Stomach (tissue), 9 donors: ENCODE results near the gene FAHD1. TPM values are rescaled to one million over a fixed set of nuclear protein-coding genes. Genes with fewer than 3 reads are reported as not detected.
A peak's percentile ranks its signal among the peaks of the same experiment; 100 is the strongest.

Experiments
- DNase-seq, 2 donors: peaks; one replicate each; pipeline versions ENCODE4 v3.0.0 to v3.0.0-alpha.2; 2013 to 2019
- H3K27ac ChIP-seq, 5 donors: fragments of 200-600 bp in 4 of 5; sonication (generic) in 4 of 5; one replicate each; pipeline ENCODE4 v1.5.1; 2013 to 2019; ENCODE audit warnings: mild to moderate bottlenecking in 1 of 5, moderate library complexity in 1 of 5
- H3K27me3 ChIP-seq, 3 donors: fragments of 200-600 bp; sonication (generic); one replicate each; pipeline ENCODE4 v1.5.1; 2017 to 2019; ENCODE audit warnings: mixed run types in 1 of 3
- H3K36me3 ChIP-seq, 4 donors: fragments of 200-600 bp; sonication (generic); 1 replicate in 3 of 4; 2 replicates in 1 of 4; pipeline ENCODE4 v1.5.1; 2016 to 2019
- H3K4me1 ChIP-seq, 4 donors: fragments of 200-600 bp; sonication (generic); one replicate each; pipeline ENCODE4 v1.5.1; 2016 to 2019
- H3K4me3 ChIP-seq, 4 donors: fragments of 200-600 bp; sonication (generic) in 3 of 4; one replicate each; pipeline ENCODE4 v1.5.1; 2016 to 2019; ENCODE audit warnings: mild to moderate bottlenecking in 1 of 4
- H3K9me3 ChIP-seq, 4 donors: fragments of 200-600 bp; sonication (generic); one replicate each; pipeline ENCODE4 v1.5.1; 2016 to 2019
- EP300 ChIP-seq: sonication (generic); formaldehyde crosslinking; IDR thresholded peaks from one replicate; pipeline ENCODE4 v1.6.1; 2017; ENCODE audit warnings: antibody characterized with exemption
- POLR2A ChIP-seq, 4 donors: fragments of 450-650 bp; IDR thresholded peaks; one replicate each; pipeline ENCODE4 v1.6.1; 2016; ENCODE audit warnings: antibody characterized with exemption in 4 of 4, control low read depth in 2 of 4, mild to moderate bottlenecking in 1 of 4, moderate library complexity in 1 of 4
- POLR2AphosphoS5 ChIP-seq, 3 donors: sonication (generic); formaldehyde crosslinking; IDR thresholded peaks; one replicate each; pipeline ENCODE4 v1.6.1; 2016; ENCODE audit warnings: antibody characterized with exemption in 3 of 3
- WGBS, 5 donors: extraction: QIAGEN DNeasy Blood & Tissue Kit in 3 of 5; methylation state at CpG; one replicate each; pipeline versions ENCODE4 v1.1.5 to v1.1.7; 2013 to 2018; 5-methylcytosine and 5-hydroxymethylcytosine counted together
- intact Hi-C: fragments of 100-400 bp; cut with DNase I; formaldehyde crosslinking; loops from one replicate; pipeline ENCODE4 v1.15.1; 2023; ENCODE audit warnings: low total_unique reads
- polyA plus RNA-seq, 3 donors: library from polyadenylated mRNA; stranded (reverse); fragments of 200-250 nt; gene quantifications; one replicate each; pipeline ENCODE4 v1.2.3, GENCODE V29; 2013
- total RNA-seq, 5 donors: library from RNA; depleted of rRNA; stranded (reverse); fragments of >200 nt; gene quantifications; one replicate each; pipeline versions ENCODE4 v1.1.0 to v1.2.3, GENCODE V29; 2014 to 2016
- TF ChIP-seq, protein P1 (sequence below), 7 experiments: fragments of 450-650 bp in 4 of 7; fragments of 200-600 bp in 3 of 7; sonication (generic) in 3 of 7; IDR thresholded peaks; one replicate each; pipeline ENCODE4 v1.5.1; 2016 to 2019; ENCODE audit warnings: antibody characterized with exemption in 7 of 7, control low read depth in 2 of 7, mild to moderate bottlenecking in 1 of 7
- donor health status: healthy with polysubstance abuse.
- donor health status: Bipolar disorder and iron deficiency.
- donor health status: healthy.

Gene FAHD1
- total and polyA plus RNA-seq, 8 donors = 15.4 to 484 (median 29.7) TPM

DNA sequence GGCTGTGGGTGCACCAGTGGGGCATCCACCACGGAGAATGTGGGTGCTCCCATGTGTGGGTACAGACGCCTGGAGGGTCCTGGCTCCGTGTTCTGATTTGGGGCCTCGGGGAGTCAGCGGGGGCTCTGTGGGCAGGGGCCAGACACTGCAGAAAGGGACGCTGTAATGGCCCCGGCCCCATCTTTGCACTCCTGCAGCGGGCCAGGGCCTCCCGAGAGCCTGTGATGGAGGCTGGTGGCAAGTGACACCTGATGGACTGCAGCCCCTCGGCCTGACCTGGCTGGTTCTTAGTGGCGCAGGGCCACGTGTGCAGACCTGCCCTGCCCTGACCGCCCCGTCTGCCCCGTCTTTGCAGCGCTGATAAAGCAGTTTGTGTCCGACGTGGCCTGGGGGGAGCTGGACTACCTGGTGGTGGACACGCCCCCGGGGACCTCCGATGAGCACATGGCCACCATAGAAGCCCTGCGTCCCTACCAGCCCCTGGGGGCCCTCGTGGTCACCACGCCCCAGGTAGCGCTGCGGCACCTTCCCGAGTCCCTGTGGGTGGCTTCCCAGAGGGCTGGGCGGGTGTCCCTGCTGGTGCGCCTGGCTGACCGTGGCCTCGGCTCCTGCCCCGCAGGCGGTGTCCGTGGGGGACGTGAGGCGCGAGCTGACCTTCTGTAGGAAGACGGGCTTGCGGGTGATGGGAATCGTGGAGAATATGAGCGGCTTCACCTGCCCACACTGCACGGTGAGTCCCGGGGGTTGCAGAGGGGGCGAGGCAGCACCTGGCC is 39.5 kb upstream of the FAHD1 start:
- peak in 1 of 2 donors; percentile 3 for DNase-seq
- WGBS, 5 donors = 85 to 92% (median 89%) methylated on average over 28 to 44 of the region's 44 CpGs
- intact Hi-C loops = no loop called here

DNA sequence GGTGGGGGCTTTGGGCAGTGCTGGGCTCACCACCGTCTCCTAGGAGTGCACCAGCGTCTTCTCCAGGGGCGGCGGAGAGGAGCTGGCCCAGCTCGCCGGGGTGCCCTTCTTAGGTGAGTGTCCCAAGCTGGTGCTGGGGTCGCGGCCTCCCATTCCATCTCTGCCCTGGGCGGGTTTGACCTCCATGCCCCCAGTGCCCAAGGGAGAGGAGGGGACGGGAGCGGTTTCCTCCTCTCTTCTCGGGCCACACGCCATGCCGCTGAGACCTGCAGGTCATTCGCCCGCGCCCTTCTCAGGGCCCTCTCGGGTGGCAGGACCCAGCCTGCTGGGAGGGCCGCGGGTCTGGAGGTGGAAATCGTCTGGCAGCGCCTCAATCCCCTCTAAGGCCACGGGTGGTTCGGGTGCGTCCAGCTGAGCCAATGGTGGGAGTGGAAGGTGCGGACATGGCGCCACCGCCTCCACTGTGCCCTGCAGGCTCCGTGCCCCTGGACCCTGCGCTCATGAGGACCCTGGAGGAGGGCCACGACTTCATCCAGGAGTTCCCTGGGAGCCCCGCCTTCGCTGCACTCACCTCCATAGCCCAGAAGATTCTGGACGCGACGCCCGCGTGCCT is 38.8 kb upstream of the FAHD1 start:
- Histone ChIP-seq H3K4me3 (no peak overlapping the region), H3K36me3 (peaks cover 17 to 78% (median 75%) of the 10 kb centered on the region in 4 donors), H3K27ac (no peak overlapping the region), H3K9me3 (no peaks in the 10 kb centered on the region), H3K27me3 (no peaks in the 10 kb centered on the region), H3K4me1 (peaks cover 23 to 49% (median 44%) of the 10 kb centered on the region in 4 donors)
- WGBS, 5 donors = 88 to 90% (median 89%) methylated on average over 34 to 38 of the region's 38 CpGs
- DNase-seq = peak in 1 of 2 donors; percentile 2
- no peak for TF ChIP-seq POLR2AphosphoS5 (IDR thresholded peaks at IDR 0.05)
- TF ChIP-seq EP300 = no peak
- TF ChIP-seq, protein P1, sequence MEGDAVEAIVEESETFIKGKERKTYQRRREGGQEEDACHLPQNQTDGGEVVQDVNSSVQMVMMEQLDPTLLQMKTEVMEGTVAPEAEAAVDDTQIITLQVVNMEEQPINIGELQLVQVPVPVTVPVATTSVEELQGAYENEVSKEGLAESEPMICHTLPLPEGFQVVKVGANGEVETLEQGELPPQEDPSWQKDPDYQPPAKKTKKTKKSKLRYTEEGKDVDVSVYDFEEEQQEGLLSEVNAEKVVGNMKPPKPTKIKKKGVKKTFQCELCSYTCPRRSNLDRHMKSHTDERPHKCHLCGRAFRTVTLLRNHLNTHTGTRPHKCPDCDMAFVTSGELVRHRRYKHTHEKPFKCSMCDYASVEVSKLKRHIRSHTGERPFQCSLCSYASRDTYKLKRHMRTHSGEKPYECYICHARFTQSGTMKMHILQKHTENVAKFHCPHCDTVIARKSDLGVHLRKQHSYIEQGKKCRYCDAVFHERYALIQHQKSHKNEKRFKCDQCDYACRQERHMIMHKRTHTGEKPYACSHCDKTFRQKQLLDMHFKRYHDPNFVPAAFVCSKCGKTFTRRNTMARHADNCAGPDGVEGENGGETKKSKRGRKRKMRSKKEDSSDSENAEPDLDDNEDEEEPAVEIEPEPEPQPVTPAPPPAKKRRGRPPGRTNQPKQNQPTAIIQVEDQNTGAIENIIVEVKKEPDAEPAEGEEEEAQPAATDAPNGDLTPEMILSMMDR (IDR thresholded peaks at IDR 0.05) = no peak
- no peak for TF ChIP-seq POLR2A (IDR thresholded peaks at IDR 0.05)
- intact Hi-C loops = no loop called here

More for the DNA sequence above, 39.5 kb upstream of the FAHD1 start:
- H3K4me1 ChIP-seq = peaks cover 23 to 42% (median 38%) of the 10 kb centered on the region in 4 donors
- TF ChIP-seq, protein P1 (IDR thresholded peaks at IDR 0.05) = no peak
- no peak for TF ChIP-seq POLR2AphosphoS5 (IDR thresholded peaks at IDR 0.05)
- no peak for TF ChIP-seq POLR2A (IDR thresholded peaks at IDR 0.05)
- no peak for TF ChIP-seq EP300
- peaks cover 17 to 75% (median 73%) of the 10 kb centered on the region in 4 donors for H3K36me3 ChIP-seq
- no peaks in the 10 kb centered on the region for H3K27me3 ChIP-seq
- no peaks in the 10 kb centered on the region for H3K9me3 ChIP-seq
- no peak overlapping the region for H3K4me3 ChIP-seq
- no peak overlapping the region for H3K27ac ChIP-seq

DNA sequence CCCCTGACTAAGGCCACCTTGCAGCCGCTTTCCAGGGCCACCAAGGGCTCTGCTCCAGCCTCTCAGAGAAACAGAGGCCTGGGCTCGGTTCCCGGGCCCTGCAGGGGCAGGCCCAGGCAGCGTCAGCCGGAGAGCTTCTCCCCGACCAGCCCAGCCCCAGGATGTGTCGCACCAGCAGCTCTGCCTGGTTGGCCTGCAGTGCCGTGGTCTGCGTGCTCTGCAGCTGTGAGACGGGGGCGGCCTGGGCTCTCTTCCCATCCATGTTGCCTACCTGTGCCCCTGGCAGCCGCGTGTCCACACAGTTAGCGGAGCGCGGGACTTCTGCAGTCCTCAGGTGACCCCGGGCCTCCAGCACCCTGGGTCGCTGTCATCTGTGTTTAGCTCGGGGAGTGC is 38.3 kb upstream of the FAHD1 start:
- Histone ChIP-seq H3K9me3 (no peaks in the 10 kb centered on the region), H3K27ac (no peak overlapping the region), H3K4me3 (no peak overlapping the region), H3K4me1 (peaks cover 18 to 50% (median 43%) of the 10 kb centered on the region in 4 donors), H3K27me3 (no peaks in the 10 kb centered on the region), H3K36me3 (peaks cover 17 to 78% (median 75%) of the 10 kb centered on the region in 4 donors)
- TF ChIP-seq EP300 = no peak
- no peak for TF ChIP-seq POLR2A (IDR thresholded peaks at IDR 0.05)
- TF ChIP-seq, protein P1 (IDR thresholded peaks at IDR 0.05) = no peak
- no peak for TF ChIP-seq POLR2AphosphoS5 (IDR thresholded peaks at IDR 0.05)
- WGBS, 5 donors = 63 to 83% (median 67%) methylated on average over 12 to 19 of the region's 19 CpGs
- peak in 1 of 2 donors; percentile 11 for DNase-seq
- intact Hi-C loops = no loop called here

DNA sequence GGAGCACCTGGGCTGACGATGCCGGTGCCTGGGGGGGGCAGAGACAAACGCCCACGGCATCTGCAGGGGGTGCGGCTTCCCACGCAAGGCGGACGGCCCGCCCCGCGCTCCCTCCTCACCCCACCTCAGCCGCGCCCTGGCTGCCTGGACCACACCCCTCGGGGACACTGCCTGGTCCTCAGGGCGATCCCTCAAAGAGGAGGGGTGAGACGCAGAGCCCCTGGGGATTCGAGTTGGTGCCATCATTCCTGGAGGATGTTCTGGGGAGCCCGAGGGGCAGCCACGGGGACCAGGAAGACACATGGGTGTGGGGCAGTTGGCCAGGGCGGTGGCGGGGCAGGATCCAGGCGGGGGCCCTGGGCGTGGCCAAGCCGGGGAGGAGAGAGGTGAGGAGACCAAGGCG is 37.4 kb upstream of the FAHD1 start:
- Histone ChIP-seq H3K9me3 (no peaks in the 10 kb centered on the region), H3K4me3 (no peak overlapping the region), H3K27ac (no peak overlapping the region), H3K4me1 (peaks cover 19 to 50% (median 43%) of the 10 kb centered on the region in 4 donors), H3K27me3 (no peaks in the 10 kb centered on the region), H3K36me3 (peaks cover 17 to 78% (median 75%) of the 10 kb centered on the region in 4 donors)
- TF ChIP-seq EP300 (no peak), POLR2AphosphoS5 (IDR thresholded peaks at IDR 0.05) (no peak), POLR2A (IDR thresholded peaks at IDR 0.05) (no peak)
- TF ChIP-seq, protein P1 (IDR thresholded peaks at IDR 0.05) = no peak
- intact Hi-C loops = no loop called here
- WGBS, 5 donors = 53 to 77% (median 59%) methylated on average over 18 to 25 of the region's 25 CpGs
- DNase-seq = peak in 1 of 2 donors; percentile 12
